ENCODE data around the gene AMPD2. TPM values are rescaled to one million over a fixed set of nuclear protein-coding genes. Genes with fewer than 3 reads are reported as not detected.

The AMPD2 gene
- total RNA-seq, 1 experiment from 2014 or later = 79.8 TPM

- Mint-ChIP-seq H3K27me3 (ENCODE audit: low read depth) (peaks cover 5% of the 10 kb centered on the region; the same call in 1 of the 2 replicates), H3K9me3 (no peaks in the 10 kb centered on the region), H3K4me3 (no peak overlapping the region), H3K36me3 (no peaks in the 10 kb centered on the region), H3K4me1 (peaks cover 7% of the 10 kb centered on the region), H3K27ac (no peak overlapping the region)
- ATAC-seq (no peak), DNase-seq (ENCODE audit: low spot score) (no peak)
- ChIA-PET POLR2A (no interaction called here), CTCF (interaction anchor here (2.8 to 6.8 kb wide), 8 partner anchors 9 to 343 kb away, joined by 15 to 188 read pairs (median 72); partner anchors contain the start of genes AHCYL1, AMPD2 and GNAT2)
- TF ChIP-seq USF2 (CRISPR knock-in tag; IDR thresholded peaks at IDR 0.05) = no peak
- no peak for TF ChIP-seq ETV6 (CRISPR knock-in tag; IDR thresholded peaks at IDR 0.05)
- no peak for TF ChIP-seq ZNF138 (CRISPR knock-in tag; conservative IDR thresholded peaks at IDR 0.05)
- TF ChIP-seq ATF2 (CRISPR knock-in tag; IDR thresholded peaks at IDR 0.05; ENCODE audit: borderline replicate concordance, low read depth) = no peak
- TF ChIP-seq NR3C1 (CRISPR knock-in tag; conservative IDR thresholded peaks at IDR 0.05; ENCODE audit: low read depth) = no peak
- no peak for TF ChIP-seq RELA (CRISPR knock-in tag; IDR thresholded peaks at IDR 0.05; ENCODE audit: borderline replicate concordance)
- no peak for TF ChIP-seq FOXK1 (CRISPR knock-in tag; IDR thresholded peaks at IDR 0.05)
- no peak for TF ChIP-seq SOX15 (CRISPR knock-in tag; IDR thresholded peaks at IDR 0.05)
- TF ChIP-seq ZNF671 (CRISPR knock-in tag; IDR thresholded peaks at IDR 0.05) = no peak
- no peak for TF ChIP-seq SMAD3 (CRISPR knock-in tag; IDR thresholded peaks at IDR 0.05; ENCODE audit: borderline replicate concordance)
- TF ChIP-seq, protein P1, sequence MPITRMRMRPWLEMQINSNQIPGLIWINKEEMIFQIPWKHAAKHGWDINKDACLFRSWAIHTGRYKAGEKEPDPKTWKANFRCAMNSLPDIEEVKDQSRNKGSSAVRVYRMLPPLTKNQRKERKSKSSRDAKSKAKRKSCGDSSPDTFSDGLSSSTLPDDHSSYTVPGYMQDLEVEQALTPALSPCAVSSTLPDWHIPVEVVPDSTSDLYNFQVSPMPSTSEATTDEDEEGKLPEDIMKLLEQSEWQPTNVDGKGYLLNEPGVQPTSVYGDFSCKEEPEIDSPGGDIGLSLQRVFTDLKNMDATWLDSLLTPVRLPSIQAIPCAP (CRISPR knock-in tag; IDR thresholded peaks at IDR 0.05) = no peak
- TF ChIP-seq, protein P2, sequence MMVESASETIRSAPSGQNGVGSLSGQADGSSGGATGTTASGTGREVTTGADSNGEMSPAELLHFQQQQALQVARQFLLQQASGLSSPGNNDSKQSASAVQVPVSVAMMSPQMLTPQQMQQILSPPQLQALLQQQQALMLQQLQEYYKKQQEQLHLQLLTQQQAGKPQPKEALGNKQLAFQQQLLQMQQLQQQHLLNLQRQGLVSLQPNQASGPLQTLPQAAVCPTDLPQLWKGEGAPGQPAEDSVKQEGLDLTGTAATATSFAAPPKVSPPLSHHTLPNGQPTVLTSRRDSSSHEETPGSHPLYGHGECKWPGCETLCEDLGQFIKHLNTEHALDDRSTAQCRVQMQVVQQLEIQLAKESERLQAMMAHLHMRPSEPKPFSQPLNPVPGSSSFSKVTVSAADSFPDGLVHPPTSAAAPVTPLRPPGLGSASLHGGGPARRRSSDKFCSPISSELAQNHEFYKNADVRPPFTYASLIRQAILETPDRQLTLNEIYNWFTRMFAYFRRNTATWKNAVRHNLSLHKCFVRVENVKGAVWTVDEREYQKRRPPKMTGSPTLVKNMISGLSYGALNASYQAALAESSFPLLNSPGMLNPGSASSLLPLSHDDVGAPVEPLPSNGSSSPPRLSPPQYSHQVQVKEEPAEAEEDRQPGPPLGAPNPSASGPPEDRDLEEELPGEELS (CRISPR knock-in tag; IDR thresholded peaks at IDR 0.05) = no peak
- no peak for TF ChIP-seq TEAD1 (CRISPR knock-in tag; IDR thresholded peaks at IDR 0.05)
- TF ChIP-seq HMGA2 (CRISPR knock-in tag; IDR thresholded peaks at IDR 0.05) = no peak
- no peak for TF ChIP-seq E2F1 (CRISPR knock-in tag; IDR thresholded peaks at IDR 0.05)
- no peak for TF ChIP-seq NFE2L1 (CRISPR knock-in tag; IDR thresholded peaks at IDR 0.05)
- TF ChIP-seq ARID4B (CRISPR knock-in tag; IDR thresholded peaks at IDR 0.05; ENCODE audit: borderline replicate concordance) = no peak
- no peak for TF ChIP-seq ZNF423 (CRISPR knock-in tag; IDR thresholded peaks at IDR 0.05)
- TF ChIP-seq OVOL2 (CRISPR knock-in tag; IDR thresholded peaks at IDR 0.05; ENCODE audit: borderline replicate concordance) = no peak
- TF ChIP-seq, protein P3, sequence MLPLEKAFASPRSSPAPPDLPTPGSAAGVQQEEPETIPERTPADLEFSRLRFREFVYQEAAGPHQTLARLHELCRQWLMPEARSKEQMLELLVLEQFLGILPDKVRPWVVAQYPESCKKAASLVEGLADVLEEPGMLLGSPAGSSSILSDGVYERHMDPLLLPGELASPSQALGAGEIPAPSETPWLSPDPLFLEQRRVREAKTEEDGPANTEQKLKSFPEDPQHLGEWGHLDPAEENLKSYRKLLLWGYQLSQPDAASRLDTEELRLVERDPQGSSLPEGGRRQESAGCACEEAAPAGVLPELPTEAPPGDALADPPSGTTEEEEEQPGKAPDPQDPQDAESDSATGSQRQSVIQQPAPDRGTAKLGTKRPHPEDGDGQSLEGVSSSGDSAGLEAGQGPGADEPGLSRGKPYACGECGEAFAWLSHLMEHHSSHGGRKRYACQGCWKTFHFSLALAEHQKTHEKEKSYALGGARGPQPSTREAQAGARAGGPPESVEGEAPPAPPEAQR (CRISPR knock-in tag; IDR thresholded peaks at IDR 0.05) = no peak
Measured at GRCh38 chr1:109641861-109642260, 22.2 kb downstream of the AMPD2 start.
